ENCODE data around the gene SOWAHA.

SOWAHA gene

DNA sequence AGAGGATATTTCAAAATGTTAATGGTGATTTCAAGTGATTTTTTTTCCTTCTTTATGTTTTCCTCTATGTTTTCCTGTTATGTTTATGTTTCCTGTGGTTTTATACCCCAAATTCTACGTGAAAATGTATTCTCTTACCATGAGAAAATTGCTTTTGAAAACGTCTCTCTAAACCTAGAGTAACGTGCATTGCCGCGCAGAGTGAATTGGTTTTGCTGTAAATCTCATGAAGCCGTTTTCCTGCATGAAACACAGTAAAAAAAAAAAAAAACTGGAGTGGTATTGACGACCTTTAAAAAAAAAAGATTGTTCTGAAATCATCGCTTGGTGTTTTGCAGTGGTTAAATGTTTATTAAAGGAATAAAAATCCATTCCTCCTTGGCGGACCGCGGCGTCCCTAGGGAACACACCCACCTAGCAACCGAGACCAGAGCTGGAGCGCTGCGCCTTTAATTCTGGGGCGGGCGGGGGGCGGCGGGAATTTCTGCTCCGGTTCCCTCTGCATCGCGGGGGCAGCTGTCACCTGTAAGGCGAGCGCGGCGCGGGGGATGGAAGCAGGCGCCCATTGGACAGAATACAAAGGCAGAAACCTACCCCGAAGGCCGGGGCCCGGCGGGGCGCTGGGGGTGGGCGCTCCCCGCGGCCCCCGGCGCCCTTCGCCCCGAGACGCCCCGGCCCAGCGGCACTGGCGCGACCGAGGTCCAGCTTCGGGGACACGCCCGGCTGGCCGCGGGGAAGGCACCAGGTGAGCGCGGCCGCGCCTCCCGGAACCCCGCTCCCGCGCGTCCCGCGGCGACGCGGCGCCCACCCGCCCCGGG, at the start of gene SOWAHA:
TSS of gene SOWAHA (plus strand) at position 522 of the 818 bp plus-strand sequence. CDS start 320 bp downstream, outside the sequence.
- peak; percentile 17 for ATAC-seq
- DNase-seq: no peak

DNA sequence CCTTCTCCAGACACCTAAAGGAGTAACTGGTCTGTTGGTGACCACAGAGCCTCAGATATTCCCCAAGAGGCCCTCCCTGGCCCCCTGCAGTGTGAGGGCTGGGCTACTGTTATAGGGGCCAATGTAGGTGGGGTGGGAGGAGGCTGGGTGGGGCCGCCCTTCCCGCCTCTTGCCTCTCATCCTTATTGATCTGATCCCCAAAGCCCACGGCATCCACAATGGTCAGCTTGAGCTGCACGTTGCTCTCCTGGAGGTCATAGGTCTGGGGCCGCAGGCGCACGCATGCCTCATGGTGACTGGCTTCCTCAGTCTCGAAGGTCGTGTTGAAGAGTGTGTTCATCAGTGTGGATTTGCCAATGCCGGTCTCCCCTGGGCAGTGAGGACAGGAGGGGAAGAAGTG, 49.1 kb upstream of the SOWAHA start:
- ATAC-seq (no peak), DNase-seq (no peak)

DNA sequence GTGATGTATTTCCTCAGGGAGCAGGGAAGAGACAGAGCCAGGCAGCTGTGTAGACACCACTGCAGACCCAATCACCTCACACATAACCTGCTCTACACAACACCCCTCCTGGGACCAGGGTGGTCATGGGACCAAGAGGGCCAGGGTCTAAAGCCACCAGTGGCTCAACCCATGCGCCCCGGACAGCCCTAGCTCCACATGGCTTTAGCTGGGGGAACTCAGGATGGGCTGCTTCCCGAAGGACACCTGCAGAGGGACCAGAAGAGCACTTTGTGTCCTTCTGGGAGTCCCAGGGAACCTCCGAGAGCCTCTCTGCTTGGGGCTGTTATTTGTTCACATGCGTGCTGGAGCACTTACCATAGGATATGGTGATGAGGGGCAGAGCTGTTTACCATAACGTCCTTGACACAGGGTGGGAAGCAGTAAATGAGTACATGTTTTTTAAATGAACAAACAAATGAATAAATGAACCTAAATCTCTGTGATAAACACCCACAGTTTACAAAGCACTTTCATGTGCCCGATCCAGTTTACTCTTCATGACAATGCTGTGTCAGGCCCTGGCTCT, 48.3 kb upstream of the SOWAHA start:
- DNase-seq: no peak
- no peak for ATAC-seq

- ATAC-seq (no peak), DNase-seq (no peak)
Measured at GRCh38 chr5:132765311-132766019, 47.6 kb upstream of the SOWAHA start.

GRCh38 chr5:132766020-132766805, 46.9 kb upstream of the SOWAHA start:
- DNase-seq (no peak), ATAC-seq (no peak)

- DNase-seq: no peak
- no peak for ATAC-seq
Measured at GRCh38 chr5:132766806-132767055, 46.4 kb upstream of the SOWAHA start.

DNA sequence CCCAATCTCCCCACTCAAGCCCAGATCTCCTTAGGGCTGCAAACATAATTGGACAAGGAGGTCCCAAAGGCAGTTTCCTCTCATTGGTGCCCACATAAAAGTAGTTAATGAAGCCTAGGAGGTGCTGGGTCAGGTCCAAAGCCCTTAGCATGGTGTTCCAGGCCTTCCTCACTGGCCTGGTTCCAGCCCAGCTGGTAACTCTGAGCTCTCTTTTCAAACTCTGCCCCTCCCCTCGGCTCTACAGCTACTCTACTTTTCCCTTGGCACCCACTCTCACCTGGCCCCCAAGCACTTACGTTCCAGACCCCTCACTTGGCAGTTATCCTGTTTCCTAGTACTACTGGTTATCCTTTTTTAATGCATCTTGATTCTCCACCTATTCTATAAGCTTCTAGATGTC, 46.0 kb upstream of the SOWAHA start:
- no peak for ATAC-seq
- DNase-seq: no peak

DNA sequence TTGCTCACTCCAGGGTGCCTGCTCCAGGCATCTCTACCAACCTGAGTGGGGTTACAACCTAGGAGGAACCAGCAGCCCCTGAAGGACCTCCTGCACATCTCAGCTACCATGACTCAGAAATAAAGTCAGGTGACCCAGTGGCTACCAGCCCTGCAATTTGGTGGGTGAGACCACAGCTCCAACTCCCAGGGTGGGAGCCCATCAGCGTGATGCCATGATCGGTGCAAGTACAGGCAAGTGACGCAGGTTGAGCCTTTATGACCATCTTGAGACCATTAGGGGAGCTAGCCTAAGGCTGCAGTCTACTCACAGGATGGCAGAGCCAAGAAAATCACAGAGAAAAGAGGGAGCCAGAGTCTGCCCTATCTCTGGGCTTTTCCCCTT, 44.6 kb upstream of the SOWAHA start:
- ATAC-seq: no peak

DNA sequence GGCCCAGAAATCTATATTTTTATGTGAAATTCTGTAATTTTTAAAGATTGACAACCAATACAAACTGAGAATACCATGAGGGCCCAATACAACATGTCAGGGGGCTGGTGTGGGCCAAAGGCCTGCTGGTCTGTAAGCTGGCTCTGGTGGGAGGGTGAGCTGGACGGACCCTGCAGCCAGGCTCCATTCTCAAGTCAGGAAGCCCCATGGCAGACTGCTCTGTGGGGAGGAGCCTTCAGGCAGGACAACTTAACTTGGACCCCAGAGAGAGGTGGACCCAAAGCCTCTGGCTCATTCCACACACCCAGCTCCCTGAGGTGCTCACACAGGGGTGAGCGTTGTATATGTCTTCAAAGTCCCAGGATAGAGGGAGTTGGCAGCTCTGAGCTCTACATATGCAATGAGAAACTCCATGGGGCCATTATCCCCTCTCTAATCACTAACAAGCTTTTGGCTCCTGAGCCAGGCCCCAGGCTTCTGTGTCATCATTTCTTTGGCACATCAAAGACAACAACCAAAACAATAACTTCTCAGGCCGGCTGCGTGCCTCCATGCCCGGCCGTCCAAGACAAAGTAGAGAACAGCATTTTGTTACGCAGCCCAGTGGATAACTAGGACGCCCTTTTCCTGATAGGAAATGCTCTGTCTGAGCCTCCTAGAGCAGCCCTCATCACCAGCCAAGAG, 42.5 kb upstream of the SOWAHA start:
- ATAC-seq: no peak
- no peak for DNase-seq

More for the DNA sequence above, 44.6 kb upstream of the SOWAHA start:
- DNase-seq: no peak

GRCh38 chr5:132771503-132771998, 41.6 kb upstream of the SOWAHA start:
- ATAC-seq (no peak), DNase-seq (no peak)

DNA sequence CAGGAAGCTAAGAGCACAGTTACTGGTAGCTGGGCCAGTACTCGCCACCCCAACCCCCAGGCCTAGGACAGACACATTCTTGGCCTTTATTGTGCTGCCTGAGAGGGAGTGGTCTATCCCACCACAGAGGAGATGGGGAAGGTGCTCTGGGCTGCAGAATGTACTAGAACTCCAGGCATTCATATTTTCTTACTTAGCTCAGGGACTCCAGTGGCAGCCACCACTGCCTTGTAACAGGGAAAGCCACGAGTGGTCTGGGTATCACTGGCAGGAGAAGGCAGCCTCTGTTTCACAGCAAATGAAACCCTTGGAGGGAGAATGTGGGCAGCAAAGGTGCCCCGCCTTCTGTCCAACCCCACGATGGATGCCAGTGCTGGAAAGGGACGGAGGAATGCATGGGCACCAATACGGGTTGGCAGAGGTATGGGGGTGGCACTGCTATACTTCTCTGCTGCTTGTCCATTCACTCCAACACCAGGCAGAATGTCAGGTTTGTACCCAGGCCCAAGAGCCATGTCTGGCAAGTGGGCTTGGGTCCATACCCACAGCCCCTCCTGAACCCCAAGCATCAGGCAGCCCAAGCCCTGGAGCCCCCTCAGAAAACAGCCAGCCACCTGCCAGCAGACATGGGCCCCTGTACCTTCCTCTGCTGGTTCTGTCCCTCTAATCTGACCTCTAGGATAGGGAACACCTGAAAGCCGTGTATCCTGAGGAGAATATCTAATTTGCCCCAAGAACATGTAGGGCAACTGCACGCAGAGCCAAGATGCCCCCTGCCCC, 40.6 kb upstream of the SOWAHA start:
- DNase-seq (no peak), ATAC-seq (no peak)

GRCh38 chr5:132773114-132773513, 40.0 kb upstream of the SOWAHA start:
- no peak for DNase-seq
- no peak for ATAC-seq

- DNase-seq (no peak), ATAC-seq (no peak)
Measured at GRCh38 chr5:132773601-132774355, 39.3 kb upstream of the SOWAHA start.

DNA sequence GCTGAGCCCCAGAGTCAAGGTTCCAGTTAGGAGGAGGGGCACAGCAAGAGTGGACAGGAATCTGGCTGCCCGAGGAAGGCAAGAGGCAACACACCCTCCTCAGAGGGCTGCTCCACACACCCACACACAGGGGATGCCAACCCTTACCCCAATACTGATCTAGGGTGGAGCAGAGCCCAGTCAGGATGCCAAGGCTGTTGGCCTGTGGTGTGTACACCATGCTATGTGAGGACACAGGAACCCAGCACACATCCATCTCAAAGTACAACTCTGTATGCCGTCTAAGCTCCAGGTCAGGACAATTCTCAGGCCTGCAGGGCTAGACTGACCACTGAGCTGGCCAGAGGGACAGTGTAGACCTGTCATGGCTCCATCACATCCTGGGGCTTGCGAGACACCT, 38.7 kb upstream of the SOWAHA start:
- no peak for DNase-seq
- no peak for ATAC-seq

DNA sequence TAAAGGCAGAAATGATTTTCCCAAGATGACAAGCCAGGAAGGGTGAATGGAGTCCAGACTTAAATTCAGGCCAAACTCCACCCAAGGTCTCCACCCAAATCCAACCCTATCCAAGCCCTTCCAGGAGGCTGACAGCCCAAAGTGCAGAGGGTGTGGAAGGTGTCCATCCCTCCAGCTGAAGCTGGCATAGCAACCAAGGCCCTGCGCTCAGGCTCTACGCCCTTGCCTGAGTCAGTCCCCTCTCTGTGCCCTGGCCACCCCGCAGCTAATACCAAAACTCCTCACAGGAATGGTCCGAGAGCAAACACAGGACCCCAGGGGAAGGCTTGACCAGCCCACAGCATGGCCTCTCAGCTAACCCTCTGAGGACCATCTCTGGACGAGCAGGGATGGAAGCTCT, 38.2 kb upstream of the SOWAHA start:
- ATAC-seq (no peak), DNase-seq (no peak)

GRCh38 chr5:132775476-132775961, 37.6 kb upstream of the SOWAHA start:
- DNase-seq (no peak), ATAC-seq (no peak)

DNA sequence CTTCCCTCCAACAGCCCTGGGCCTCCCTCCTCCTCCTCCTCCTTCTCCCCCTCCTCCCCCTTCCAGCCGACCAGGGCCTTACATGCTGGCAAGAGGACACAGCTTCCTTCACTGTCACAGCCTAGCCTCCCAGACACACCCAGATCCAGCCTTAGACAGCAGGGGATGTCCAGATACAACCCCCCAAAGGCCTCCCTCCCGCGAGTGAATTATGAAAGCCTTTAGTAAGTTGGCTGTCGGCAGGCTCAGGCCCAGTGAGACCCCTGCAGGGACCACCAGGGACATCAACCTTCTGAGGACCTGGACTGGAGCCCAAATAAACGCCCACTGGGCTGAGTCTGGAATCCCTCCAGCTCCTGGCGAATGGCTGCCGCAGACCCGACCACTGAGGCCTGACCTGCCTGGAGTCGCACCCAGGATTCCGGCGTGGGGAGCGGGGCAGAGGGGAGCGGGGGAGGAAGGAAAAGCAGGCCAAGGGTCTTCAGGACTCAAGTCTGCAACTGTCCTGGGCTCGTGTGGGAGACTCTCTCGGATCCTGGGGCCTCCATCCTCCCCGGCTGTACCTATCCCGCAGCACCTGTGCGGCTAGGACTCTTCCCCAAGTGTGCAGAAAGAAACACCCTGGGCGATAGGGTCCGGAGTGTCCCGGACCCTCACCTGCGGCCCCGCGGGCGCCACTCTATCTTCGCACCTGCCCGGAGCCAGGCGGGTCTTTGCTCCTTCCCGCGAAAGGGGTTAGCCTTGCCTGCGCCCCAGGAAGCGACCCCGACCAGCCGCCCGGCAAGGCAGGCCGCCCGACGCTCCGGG, 36.8 kb upstream of the SOWAHA start:
- peak; percentile 15 for DNase-seq
- ATAC-seq: no peak

DNA sequence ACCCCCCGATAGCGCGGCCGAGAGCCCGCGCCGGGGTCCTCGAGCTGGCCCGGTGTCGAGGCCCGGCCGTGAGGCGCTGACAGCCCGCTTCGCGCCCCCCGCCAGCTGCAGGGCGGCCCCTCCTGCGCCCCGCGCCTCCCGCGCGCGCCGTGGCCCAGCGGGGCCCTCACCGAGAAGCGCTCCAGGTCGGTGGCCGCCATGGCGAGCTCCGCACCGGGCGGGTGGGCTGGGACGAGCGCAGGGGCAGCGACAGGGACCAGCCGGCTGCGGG, 36.2 kb upstream of the SOWAHA start:
- DNase-seq (no peak), ATAC-seq (no peak)

- ATAC-seq: peak; percentile 53
- peak; percentile 55 for DNase-seq
Measured at GRCh38 chr5:132777209-132778069, 35.7 kb upstream of the SOWAHA start, which contains the start of gene SEPTIN8. TSS of gene SEPTIN8 (minus strand) at chr5:132777239. CDS start at chr5:132777137, 102 bp downstream.

All from stimulated activated naive CD8-positive, alpha-beta T cell treated with anti-CD3 and anti-CD28 coated beads, Interleukin-15, Interleukin-2, amounts not matched to agents 100 U/mL and 50 U/mL, for 24 hours (primary cell).